HepG2 (cell line): Measurements from ENCODE around the gene SLCO2A1. TPM values are rescaled to one million over a fixed set of nuclear protein-coding genes. Genes with fewer than 3 reads are reported as not detected.

ENCODE experiments used
- ATAC-seq: fragments of 200-7000 bp; cut with Tn5 transposase; 3 replicates; pipeline ENCODE4 v1.9.1; 2020; ENCODE audit warnings: mild to moderate bottlenecking, moderate library complexity
- BruUV-seq: library from RNA; stranded (reverse); fragments of 400-500 nt; replicated peaks from 2 replicates; lab custom pipeline; 2021; lab: Mats Ljungman, UMichigan
- CTCF ChIA-PET: fragments of 300-600 bp; formaldehyde crosslinking; extraction: SDS; loops from one replicate; lab custom pipeline; 2021; ENCODE audit warnings: low total read pairs, inconsistent platforms, low intra/inter-chr PET ratio; lab: Yijun Ruan, JAX
- POLR2A ChIA-PET: fragments of 350-600 bp; sonication (Branson Sonifier 250); formaldehyde crosslinking; loops from one replicate; lab custom pipeline; 2020; ENCODE audit warnings: antibody characterized with exemption, inconsistent platforms; lab: Yijun Ruan, JAX
- DNase-seq: peaks from one replicate; pipeline ENCODE4 v3.0.0-alpha.2; 2015; ENCODE audit warnings: low spot score
- FAIRE-seq: peaks from 3 replicates; lab custom pipeline; 2011; peaks lifted over from hg19 to GRCh38; lab: Jason Lieb, UNC
- H2AFZ ChIP-seq: one replicate; pipeline ENCODE4 v1.6.1; 2011; ENCODE audit warnings: low read length, inconsistent platforms
- H3K27ac ChIP-seq: fragments of 300-600 bp; 3 replicates; pipeline ENCODE4 v1.8.0; 2011; ENCODE audit warnings: mixed run types, mild to moderate bottlenecking, mixed read lengths, low read length, inconsistent platforms; ENCODE audit not compliant: insufficient read depth; ENCODE audit errors: extremely low read length
- H3K27me3 ChIP-seq, 2 experiments: fragments of 200-600 bp in 1 of 2; 2 replicates in 1 of 2; 3 replicates in 1 of 2; pipeline versions ENCODE4 v1.6.0 to v1.8.0; 2011; ENCODE audit warnings: low read length in 2 of 2, mild to moderate bottlenecking in 2 of 2, moderate library complexity in 2 of 2, inconsistent platforms in 1 of 2; ENCODE audit not compliant: insufficient read depth in 2 of 2, control insufficient read depth in 1 of 2
- H3K36me3 ChIP-seq, 2 experiments: fragments of 200-600 bp in 1 of 2; replicated peaks in 1 of 2; 2 replicates in 1 of 2; 3 replicates in 1 of 2; pipeline versions ENCODE4 v1.5.1 to v1.8.0; 2011; ENCODE audit warnings: low read length in 2 of 2, inconsistent platforms in 1 of 2; ENCODE audit not compliant: insufficient read depth in 2 of 2, control insufficient read depth in 1 of 2
- H3K4me1 ChIP-seq: 2 replicates; pipeline ENCODE4 v1.5.1; 2012; ENCODE audit warnings: low read length, inconsistent platforms; ENCODE audit not compliant: insufficient read depth
- H3K4me2 ChIP-seq: 2 replicates; pipeline ENCODE4 v1.6.0; 2011; ENCODE audit warnings: low read depth, low read length, inconsistent platforms
- H3K4me3 ChIP-seq, 3 experiments: fragments of 200-600 bp in 1 of 3; sonication (generic), shearing (Covaris generic) in 1 of 3; replicated peaks in 1 of 3; 2 replicates each; pipeline ENCODE4 v1.5.1; 2011 to 2016; ENCODE audit warnings: low read length in 3 of 3, inconsistent platforms in 2 of 3, low read depth in 2 of 3, mild to moderate bottlenecking in 2 of 3, control low read depth in 1 of 3, mixed read lengths in 1 of 3; ENCODE audit not compliant: insufficient read depth in 1 of 3
- H3K79me2 ChIP-seq: one replicate; pipeline ENCODE4 v1.6.1; 2011; ENCODE audit warnings: low read length, inconsistent platforms; ENCODE audit not compliant: insufficient read depth
- H3K9ac ChIP-seq: 2 replicates; pipeline ENCODE4 v1.6.0; 2011; ENCODE audit warnings: mild to moderate bottlenecking, low read depth, low read length, inconsistent platforms; ENCODE audit not compliant: insufficient read depth
- H3K9me3 ChIP-seq: 2 replicates; pipeline ENCODE4 v1.5.1; 2012; ENCODE audit warnings: mild to moderate bottlenecking, low read length
- H4K20me1 ChIP-seq: 2 replicates; pipeline ENCODE4 v1.6.0; 2011; ENCODE audit warnings: inconsistent platforms, mild to moderate bottlenecking, low read length, moderate library complexity; ENCODE audit not compliant: insufficient read depth
- CHD4 ChIP-seq: fragments of 200-600 bp; sonication (generic); IDR thresholded peaks from 2 replicates; pipeline ENCODE4 v1.7.0; 2017; ENCODE audit warnings: mild to moderate bottlenecking, low read length, borderline replicate concordance
- HDAC1 ChIP-seq: sonication (generic); formaldehyde crosslinking; IDR thresholded peaks from 2 replicates; pipeline ENCODE4 v1.5.1; 2020; ENCODE audit warnings: mild to moderate bottlenecking, missing genetic modification reagents
- HNF1A ChIP-seq, 2 experiments: sonication (generic) in 1 of 2; formaldehyde crosslinking in 1 of 2; IDR thresholded peaks; 2 replicates each; pipeline versions ENCODE4 v1.4.0 to v1.6.1; 2016 to 2020; ENCODE audit warnings: borderline replicate concordance in 1 of 2, low read depth in 1 of 2, mild to moderate bottlenecking in 1 of 2, missing genetic modification reagents in 1 of 2
- MAZ ChIP-seq, 2 experiments: sonication (generic) in 1 of 2; formaldehyde crosslinking in 1 of 2; IDR thresholded peaks; 2 replicates each; pipeline versions ENCODE4 v1.5.0 to v1.6.1; 2012 to 2020; ENCODE audit warnings: low read depth in 2 of 2, mild to moderate bottlenecking in 2 of 2, borderline replicate concordance in 1 of 2, improper control_type of control experiment in 1 of 2, low read length in 1 of 2, missing genetic modification reagents in 1 of 2, moderate library complexity in 1 of 2
- NCOA2 ChIP-seq: sonication (generic); formaldehyde crosslinking; IDR thresholded peaks from 2 replicates; pipeline ENCODE4 v1.8.0; 2022; ENCODE audit warnings: inconsistent platforms
- RBM22 ChIP-seq: fragments of 200-400 bp; formaldehyde crosslinking; optimal IDR thresholded peaks from 2 replicates; pipeline ENCODE3; 2017; ENCODE audit warnings: mild to moderate bottlenecking, low read length, moderate library complexity
- ZKSCAN5 ChIP-seq: sonication (generic); formaldehyde crosslinking; IDR thresholded peaks from 2 replicates; pipeline ENCODE4 v1.5.1; 2020; ENCODE audit warnings: mild to moderate bottlenecking, missing genetic modification reagents
- ZMYM3 ChIP-seq: sonication (generic); formaldehyde crosslinking; IDR thresholded peaks from 2 replicates; pipeline ENCODE4 v1.5.1; 2020; ENCODE audit warnings: mild to moderate bottlenecking, missing genetic modification reagents
- ZNF180 ChIP-seq: sonication (generic); formaldehyde crosslinking; IDR thresholded peaks from 2 replicates; pipeline ENCODE4 v1.4.0; 2020; ENCODE audit warnings: low read depth, missing genetic modification reagents, borderline replicate concordance
- ZNF672 ChIP-seq: sonication (generic); formaldehyde crosslinking; IDR thresholded peaks from 2 replicates; pipeline ENCODE4 v1.8.1; 2022; ENCODE audit warnings: missing genetic modification reagents
- ZNF709 ChIP-seq: sonication (generic); formaldehyde crosslinking; IDR thresholded peaks from 2 replicates; pipeline ENCODE4 v1.5.0; 2020; ENCODE audit warnings: mild to moderate bottlenecking, missing genetic modification reagents
- in situ Hi-C: cut with HindIII; loops from 2 replicates; pipeline ENCODE4 v1.10.0; 2017; ENCODE audit warnings: low pct_unique_long_range_greater_than_20kb; ENCODE audit not compliant: extremely low pct_ligation_motif_present
- intact Hi-C: fragments of 100-400 bp; cut with micrococcal nuclease; formaldehyde crosslinking; loops from one replicate; pipeline ENCODE4 v1.10.0; 2022; ENCODE audit not compliant: unreplicated experiment
- polyA plus RNA-seq, 8 experiments: library from polyadenylated mRNA; depleted of rRNA in 3 of 8; stranded (reverse) in 7 of 8; unstranded in 1 of 8; fragments of >200 nt; fragmentation: Illumina TruSeq in 4 of 8; extraction: Trizol in 4 of 8; gene quantifications; 2 replicates each; pipeline versions ENCODE4 v1.2.1 to v1.2.3, GENCODE V29; 2011 to 2016; ENCODE audit warnings: low read depth in 4 of 8, missing spikeins in 1 of 8, mixed read lengths in 1 of 8; ENCODE audit not compliant: insufficient read depth in 1 of 8
- total RNA-seq, 5 experiments: library from RNA; depleted of rRNA; stranded (reverse); fragments of >200 nt; fragmentation: Illumina TruSeq; extraction: Trizol; gene quantifications; 2 replicates each; pipeline ENCODE4 v1.2.3, GENCODE V29; 2016; ENCODE audit warnings: low read depth in 1 of 5
- TF ChIP-seq, protein P1 (sequence below): sonication (generic); formaldehyde crosslinking; IDR thresholded peaks from 2 replicates; pipeline ENCODE4 v1.4.0; 2020; ENCODE audit warnings: missing genetic modification reagents
- TF ChIP-seq, protein P2 (sequence below): IDR thresholded peaks from 2 replicates; pipeline ENCODE4 v1.6.1; 2016; ENCODE audit warnings: low read depth, borderline replicate concordance
- TF ChIP-seq, protein P3 (sequence below): sonication (generic); formaldehyde crosslinking; IDR thresholded peaks from 2 replicates; pipeline ENCODE4 v1.9.0; 2022; ENCODE audit warnings: missing genetic modification reagents, mild to moderate bottlenecking, borderline replicate concordance
- TF ChIP-seq, protein P4 (sequence below): sonication (generic); formaldehyde crosslinking; IDR thresholded peaks from 2 replicates; pipeline ENCODE4 v1.4.0; 2020; ENCODE audit warnings: missing genetic modification reagents

The SLCO2A1 gene
- total and polyA plus RNA-seq, 2 of the 13 experiments (the other 11 are each of a cell fraction or from before 2014, with no cell fraction given): 0.04 TPM; not detected in 1

- Histone ChIP-seq H3K4me2 (no peak overlapping the region), H3K79me2 (no peaks in the 10 kb centered on the region), H3K4me3 (no peak overlapping the region), H2AFZ (no peak overlapping the region), H3K27ac (no peak overlapping the region), H3K4me1 (no peaks in the 10 kb centered on the region), H4K20me1 (no peaks in the 10 kb centered on the region), H3K9ac (no peak overlapping the region), H3K27me3 (peaks cover 4 to 19% of the 10 kb centered on the region in 2 experiments; a peak in 4 of 5 replicates), H3K9me3 (no peaks in the 10 kb centered on the region), H3K36me3 (no peaks in the 10 kb centered on the region)
- CTCF ChIA-PET: no interaction called here
- no peak for DNase-seq
- in situ Hi-C loops: no loop called here
- FAIRE-seq: no peak
- ATAC-seq: no peak
- TF ChIP-seq, protein P1, sequence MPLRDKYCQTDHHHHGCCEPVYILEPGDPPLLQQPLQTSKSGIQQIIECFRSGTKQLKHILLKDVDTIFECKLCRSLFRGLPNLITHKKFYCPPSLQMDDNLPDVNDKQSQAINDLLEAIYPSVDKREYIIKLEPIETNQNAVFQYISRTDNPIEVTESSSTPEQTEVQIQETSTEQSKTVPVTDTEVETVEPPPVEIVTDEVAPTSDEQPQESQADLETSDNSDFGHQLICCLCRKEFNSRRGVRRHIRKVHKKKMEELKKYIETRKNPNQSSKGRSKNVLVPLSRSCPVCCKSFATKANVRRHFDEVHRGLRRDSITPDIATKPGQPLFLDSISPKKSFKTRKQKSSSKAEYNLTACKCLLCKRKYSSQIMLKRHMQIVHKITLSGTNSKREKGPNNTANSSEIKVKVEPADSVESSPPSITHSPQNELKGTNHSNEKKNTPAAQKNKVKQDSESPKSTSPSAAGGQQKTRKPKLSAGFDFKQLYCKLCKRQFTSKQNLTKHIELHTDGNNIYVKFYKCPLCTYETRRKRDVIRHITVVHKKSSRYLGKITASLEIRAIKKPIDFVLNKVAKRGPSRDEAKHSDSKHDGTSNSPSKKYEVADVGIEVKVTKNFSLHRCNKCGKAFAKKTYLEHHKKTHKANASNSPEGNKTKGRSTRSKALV (CRISPR knock-in tag): no peak
- no peak for TF ChIP-seq ZKSCAN5 (CRISPR knock-in tag)
- TF ChIP-seq, protein P2, sequence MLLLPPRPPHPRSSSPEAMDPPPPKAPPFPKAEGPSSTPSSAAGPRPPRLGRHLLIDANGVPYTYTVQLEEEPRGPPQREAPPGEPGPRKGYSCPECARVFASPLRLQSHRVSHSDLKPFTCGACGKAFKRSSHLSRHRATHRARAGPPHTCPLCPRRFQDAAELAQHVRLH: no peak
- TF ChIP-seq, protein P3, sequence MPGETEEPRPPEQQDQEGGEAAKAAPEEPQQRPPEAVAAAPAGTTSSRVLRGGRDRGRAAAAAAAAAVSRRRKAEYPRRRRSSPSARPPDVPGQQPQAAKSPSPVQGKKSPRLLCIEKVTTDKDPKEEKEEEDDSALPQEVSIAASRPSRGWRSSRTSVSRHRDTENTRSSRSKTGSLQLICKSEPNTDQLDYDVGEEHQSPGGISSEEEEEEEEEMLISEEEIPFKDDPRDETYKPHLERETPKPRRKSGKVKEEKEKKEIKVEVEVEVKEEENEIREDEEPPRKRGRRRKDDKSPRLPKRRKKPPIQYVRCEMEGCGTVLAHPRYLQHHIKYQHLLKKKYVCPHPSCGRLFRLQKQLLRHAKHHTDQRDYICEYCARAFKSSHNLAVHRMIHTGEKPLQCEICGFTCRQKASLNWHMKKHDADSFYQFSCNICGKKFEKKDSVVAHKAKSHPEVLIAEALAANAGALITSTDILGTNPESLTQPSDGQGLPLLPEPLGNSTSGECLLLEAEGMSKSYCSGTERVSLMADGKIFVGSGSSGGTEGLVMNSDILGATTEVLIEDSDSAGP (CRISPR knock-in tag): no peak
- TF ChIP-seq NCOA2: no peak
- TF ChIP-seq, protein P4, sequence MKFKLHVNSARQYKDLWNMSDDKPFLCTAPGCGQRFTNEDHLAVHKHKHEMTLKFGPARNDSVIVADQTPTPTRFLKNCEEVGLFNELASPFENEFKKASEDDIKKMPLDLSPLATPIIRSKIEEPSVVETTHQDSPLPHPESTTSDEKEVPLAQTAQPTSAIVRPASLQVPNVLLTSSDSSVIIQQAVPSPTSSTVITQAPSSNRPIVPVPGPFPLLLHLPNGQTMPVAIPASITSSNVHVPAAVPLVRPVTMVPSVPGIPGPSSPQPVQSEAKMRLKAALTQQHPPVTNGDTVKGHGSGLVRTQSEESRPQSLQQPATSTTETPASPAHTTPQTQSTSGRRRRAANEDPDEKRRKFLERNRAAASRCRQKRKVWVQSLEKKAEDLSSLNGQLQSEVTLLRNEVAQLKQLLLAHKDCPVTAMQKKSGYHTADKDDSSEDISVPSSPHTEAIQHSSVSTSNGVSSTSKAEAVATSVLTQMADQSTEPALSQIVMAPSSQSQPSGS (CRISPR knock-in tag): no peak
- TF ChIP-seq HDAC1 (CRISPR knock-in tag): no peak
- TF ChIP-seq ZNF180 (CRISPR knock-in tag): no peak
- no peak for TF ChIP-seq ZNF672 (CRISPR knock-in tag)
- no peak for TF ChIP-seq HNF1A (IDR thresholded peaks at IDR 0.05; ENCODE audit: low read depth)
- TF ChIP-seq HNF1A (CRISPR knock-in tag; IDR thresholded peaks at IDR 0.05; ENCODE audit: borderline replicate concordance): no peak
- TF ChIP-seq CHD4: no peak
- no peak for TF ChIP-seq ZNF709 (CRISPR knock-in tag)
- no peak for TF ChIP-seq MAZ (IDR thresholded peaks at IDR 0.05; ENCODE audit: borderline replicate concordance, low read depth, low read length)
- TF ChIP-seq MAZ (CRISPR knock-in tag; IDR thresholded peaks at IDR 0.05; ENCODE audit: low read depth): no peak
- TF ChIP-seq RBM22: no peak
- TF ChIP-seq ZMYM3 (CRISPR knock-in tag): no peak
- intact Hi-C loops: no loop called here
- BruUV-seq: no TSS peak
- POLR2A ChIA-PET: no interaction called here
These were observed 146.1 kb downstream of the SLCO2A1 start for GRCh38 chr3:133883641-133884040.
